Kidney (tissue), 14 donors: Measurements from ENCODE around the gene ACER2. TPM values are rescaled to one million over a fixed set of nuclear protein-coding genes. Genes with fewer than 3 reads are reported as not detected.

Source experiments
- DNase-seq, 5 donors: peaks; one replicate each; pipeline ENCODE4 v3.0.0-alpha.2; 2013 to 2020
- FAIRE-seq: peaks from 2 replicates; lab custom pipeline; 2012; peaks lifted over from hg19 to GRCh38; lab: Jason Lieb, UNC
- H3K27ac ChIP-seq, 2 donors: one replicate each; pipeline ENCODE4 v1.7.0; 2013; ENCODE audit warnings: low read depth in 2 of 2, low read length in 2 of 2, inconsistent platforms in 1 of 2
- H3K27me3 ChIP-seq: one replicate; pipeline ENCODE4 v1.7.1; 2013; ENCODE audit warnings: low read length, inconsistent platforms; ENCODE audit not compliant: control insufficient read depth, insufficient read depth
- H3K36me3 ChIP-seq, 3 donors: one replicate each; pipeline versions ENCODE4 v1.7.0 to v1.7.1; 2013; ENCODE audit warnings: low read length in 3 of 3, control low read depth in 1 of 3, inconsistent platforms in 1 of 3; ENCODE audit not compliant: insufficient read depth in 3 of 3, control insufficient read depth in 2 of 3
- H3K4me1 ChIP-seq, 3 donors: one replicate each; pipeline versions ENCODE4 v1.7.0 to v1.7.1; 2013; ENCODE audit warnings: low read length in 3 of 3, inconsistent platforms in 1 of 3, low read depth in 1 of 3; ENCODE audit not compliant: control insufficient read depth in 2 of 3, insufficient read depth in 2 of 3
- H3K4me3 ChIP-seq, 3 donors: one replicate each; pipeline versions ENCODE4 v1.7.0 to v1.8.1; 2013; ENCODE audit warnings: low read length in 3 of 3, control low read depth in 1 of 3, inconsistent platforms in 1 of 3
- H3K9ac ChIP-seq, 3 donors: one replicate each; pipeline versions ENCODE4 v1.7.0 to v1.7.1; 2013; ENCODE audit warnings: low read length in 3 of 3, control low read depth in 1 of 3, inconsistent platforms in 1 of 3
- H3K9me3 ChIP-seq, 3 donors: one replicate each; pipeline versions ENCODE4 v1.7.0 to v1.7.1; 2013; ENCODE audit warnings: low read length in 3 of 3, control low read depth in 1 of 3, inconsistent platforms in 1 of 3; ENCODE audit not compliant: control insufficient read depth in 2 of 3, insufficient read depth in 1 of 3
- CTCF ChIP-seq: IDR thresholded peaks from 3 replicates; pipeline ENCODE4 v1.5.1; 2012; ENCODE audit warnings: mild to moderate bottlenecking, moderate library complexity, borderline replicate concordance; ENCODE audit not compliant: insufficient read depth; ENCODE audit errors: extremely low read depth
- intact Hi-C: fragments of 100-400 bp; cut with DNase I; formaldehyde crosslinking; loops from one replicate; pipeline ENCODE4 v1.11.1; 2022
- polyA plus RNA-seq: library from polyadenylated mRNA; stranded (reverse); fragments of 350-450 nt; fragmentation: Illumina TruSeq; extraction: RNeasy Lipid Tissue Mini Kit (QIAGEN cat#74804); gene quantifications from one replicate; pipeline ENCODE4 v1.2.3, GENCODE V29; 2014; ENCODE audit warnings: low read depth, low replicate concordance; ENCODE audit not compliant: insufficient read depth
- total RNA-seq: library from RNA; stranded (reverse); fragmentation: NEBNext Ultra II Directional; extraction: Animal tissue kit (Norgen Biotek cat#: 25700); gene quantifications from one replicate; pipeline ENCODE4 v1.2.1, GENCODE V29; 2021
- donor health status: control.
- donor health status: control.
- donor health status: control.
- donor health status: control.
- donor health status: control.
- donor health status: DM: yes; HTN: yes; CAD: no.
- donor health status: Normal renal cell carcinoma (clear cell type).

ACER2 gene
- total and polyA plus RNA-seq, 2 donors from 2014 or later = 0.28 to 4.2 TPM

DNA sequence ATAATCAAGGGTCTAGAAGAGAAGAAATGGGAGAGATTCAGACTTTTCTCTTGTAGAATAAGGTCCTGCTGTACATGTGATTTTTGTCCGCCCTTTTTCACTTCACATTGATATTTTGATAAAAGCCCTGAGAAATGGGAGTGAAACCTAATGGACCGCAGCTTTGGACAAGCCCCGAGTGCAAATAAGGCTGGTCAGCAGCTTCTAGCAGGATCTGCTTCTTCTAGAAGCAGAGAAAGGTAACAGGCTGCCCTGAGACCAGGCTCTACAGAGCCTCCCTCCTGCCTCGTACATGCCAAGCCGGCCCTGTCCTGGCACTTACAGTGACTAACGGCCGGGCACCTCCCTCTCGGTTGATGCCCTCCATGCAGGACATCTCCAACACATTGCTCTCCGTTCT is 33.4 kb downstream of the ACER2 start:
- H3K36me3 ChIP-seq = no peaks in the 10 kb centered on the region
- TF ChIP-seq CTCF = no peak

GRCh38 chr9:19445452-19445851 is 36.6 kb downstream of the ACER2 start:
- H3K9me3 ChIP-seq = no peaks in the 10 kb centered on the region
- H3K9ac ChIP-seq = no peak overlapping the region
- FAIRE-seq (no peak), DNase-seq (no peak)
- TF ChIP-seq CTCF = no peak
- H3K4me3 ChIP-seq = no peak overlapping the region
- H3K4me1 ChIP-seq = peaks cover 0 to 2% (median 0%) of the 10 kb centered on the region in 3 donors
- intact Hi-C loops = no loop called here
- H3K36me3 ChIP-seq = no peaks in the 10 kb centered on the region
- no peak overlapping the region for H3K27ac ChIP-seq
- no peaks in the 10 kb centered on the region for H3K27me3 ChIP-seq

More for the DNA sequence above, 33.4 kb downstream of the ACER2 start:
- Histone ChIP-seq H3K27ac (no peak overlapping the region), H3K4me1 (peaks cover 0 to 2% (median 0%) of the 10 kb centered on the region in 3 donors), H3K4me3 (no peak overlapping the region), H3K9ac (no peak overlapping the region), H3K27me3 (no peaks in the 10 kb centered on the region), H3K9me3 (no peaks in the 10 kb centered on the region)
- DNase-seq (no peak), FAIRE-seq (no peak)
- intact Hi-C loops = no loop called here

- Histone ChIP-seq H3K36me3 (peaks cover 0 to 3% (median 0%) of the 10 kb centered on the region in 3 donors), H3K9me3 (no peaks in the 10 kb centered on the region), H3K4me3 (no peak overlapping the region), H3K27ac (no peak overlapping the region), H3K4me1 (peaks cover 0 to 2% (median 0%) of the 10 kb centered on the region in 3 donors), H3K9ac (no peak overlapping the region), H3K27me3 (no peaks in the 10 kb centered on the region)
- no peak for TF ChIP-seq CTCF
- intact Hi-C loops = no loop called here
- no peak for FAIRE-seq
- DNase-seq = no peak
Observed at GRCh38 chr9:19446361-19446861, 37.6 kb downstream of the ACER2 start.
